ENCODE measurements around the gene HDAC9.

DNA sequence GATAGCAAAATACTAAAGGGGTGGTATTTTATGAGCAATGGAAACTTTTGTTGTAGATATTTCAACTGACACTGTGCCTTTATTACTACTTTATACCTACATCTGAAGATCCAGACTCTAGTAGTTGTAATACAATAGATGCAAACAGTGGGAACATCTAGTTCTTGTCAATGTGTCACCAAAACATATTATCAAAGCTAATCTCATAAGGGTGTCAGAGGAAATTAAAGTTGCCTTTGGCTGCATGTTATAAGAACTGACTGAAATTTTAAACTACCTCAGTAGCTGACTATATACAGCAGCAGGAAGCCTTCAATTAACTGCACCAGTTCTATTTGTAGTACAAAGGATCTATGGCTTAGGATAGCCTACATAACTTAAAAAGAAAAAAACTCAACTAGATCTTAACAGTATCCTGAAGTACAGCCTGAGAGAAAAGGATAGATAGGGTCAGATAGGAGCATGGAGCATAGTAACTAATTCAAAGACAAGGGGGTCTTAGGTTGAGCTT lies 30.9 kb downstream of the HDAC9 start:
- no peak for TF ChIP-seq ZFX (IDR thresholded peaks at IDR 0.05)
- TF ChIP-seq, protein P1, sequence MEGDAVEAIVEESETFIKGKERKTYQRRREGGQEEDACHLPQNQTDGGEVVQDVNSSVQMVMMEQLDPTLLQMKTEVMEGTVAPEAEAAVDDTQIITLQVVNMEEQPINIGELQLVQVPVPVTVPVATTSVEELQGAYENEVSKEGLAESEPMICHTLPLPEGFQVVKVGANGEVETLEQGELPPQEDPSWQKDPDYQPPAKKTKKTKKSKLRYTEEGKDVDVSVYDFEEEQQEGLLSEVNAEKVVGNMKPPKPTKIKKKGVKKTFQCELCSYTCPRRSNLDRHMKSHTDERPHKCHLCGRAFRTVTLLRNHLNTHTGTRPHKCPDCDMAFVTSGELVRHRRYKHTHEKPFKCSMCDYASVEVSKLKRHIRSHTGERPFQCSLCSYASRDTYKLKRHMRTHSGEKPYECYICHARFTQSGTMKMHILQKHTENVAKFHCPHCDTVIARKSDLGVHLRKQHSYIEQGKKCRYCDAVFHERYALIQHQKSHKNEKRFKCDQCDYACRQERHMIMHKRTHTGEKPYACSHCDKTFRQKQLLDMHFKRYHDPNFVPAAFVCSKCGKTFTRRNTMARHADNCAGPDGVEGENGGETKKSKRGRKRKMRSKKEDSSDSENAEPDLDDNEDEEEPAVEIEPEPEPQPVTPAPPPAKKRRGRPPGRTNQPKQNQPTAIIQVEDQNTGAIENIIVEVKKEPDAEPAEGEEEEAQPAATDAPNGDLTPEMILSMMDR (conservative IDR thresholded peaks at IDR 0.05), result no peak
